ENCODE measurements around the gene NHERF2. TPM values are rescaled to one million over a fixed set of nuclear protein-coding genes. Genes with fewer than 3 reads are reported as not detected.

NHERF2 gene
- total and polyA plus RNA-seq, 12 donors = 94.3 to 640 (median 183) TPM

GRCh38 chr16:2043667-2044451 lies 17.2 kb downstream of the NHERF2 start:
- intact Hi-C loops (cut with DNase I) = no loop called here
- WGBS, 2 donors = 39 to 46% methylated on average over 22 to 26 of the region's 26 CpGs
- peaks cover 42 to 94% (median 81%) of the 10 kb centered on the region in 9 donors for H3K4me1 ChIP-seq

DNA sequence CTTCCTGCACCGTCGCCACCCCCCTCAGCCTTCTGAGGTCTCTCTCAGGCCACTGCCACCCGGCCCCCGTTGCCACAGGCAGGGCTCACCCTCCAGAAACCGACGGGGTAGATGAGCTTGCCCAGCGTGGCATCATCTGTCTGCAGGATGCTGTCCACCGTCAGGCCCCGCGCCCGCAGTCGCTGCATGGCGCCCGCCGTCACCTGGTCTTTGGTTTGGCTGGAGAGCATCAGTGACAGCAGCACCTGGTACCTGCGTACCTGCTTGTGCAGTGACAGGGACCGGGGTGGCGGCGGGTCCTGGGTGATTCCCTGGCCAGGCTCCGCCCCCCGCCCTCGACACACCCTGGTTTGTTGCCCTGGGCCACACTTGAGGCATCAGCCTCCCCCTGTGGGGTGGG lies 17.8 kb downstream of the NHERF2 start:
- ATAC-seq = no peak
- Histone ChIP-seq H3K4me3 (peak overlapping the region in 2 of 10 donors; percentile 15 to 28), H3K27me3 (no peaks in the 10 kb centered on the region), H3K27ac (peak overlapping the region in 8 of 10 donors; percentile 50 to 95 (median 72)), H3K9me3 (no peaks in the 10 kb centered on the region), H3K4me1 (peaks cover 39 to 94% (median 80%) of the 10 kb centered on the region in 9 donors), H3K36me3 (peaks cover 0 to 4% (median 0%) of the 10 kb centered on the region in 9 donors)
- TF ChIP-seq CTCF (IDR thresholded peaks at IDR 0.05) = no peak
- 69 to 84% methylated on average over 20 to 22 of the region's 22 CpGs for WGBS, 2 donors
- intact Hi-C loops (cut with DNase I) = no loop called here
- DNase-seq = no peak

More at GRCh38 chr16:2043667-2044451, 17.2 kb downstream of the NHERF2 start:
- H3K4me3 ChIP-seq = peak overlapping the region in 6 of 10 donors; percentile 9 to 28 (median 17)
- H3K27ac ChIP-seq = peak overlapping the region; percentile 2 to 95 (median 68)
- no peaks in the 10 kb centered on the region for H3K9me3 ChIP-seq
- no peak for TF ChIP-seq CTCF (IDR thresholded peaks at IDR 0.05)
- peaks cover 0 to 8% (median under 1%) of the 10 kb centered on the region in 9 donors for H3K36me3 ChIP-seq
- ATAC-seq (peak in 6 of 8 donors; percentile 0 to 20 (median 8)), DNase-seq (peak; percentile 62 to 66)
- H3K27me3 ChIP-seq = no peaks in the 10 kb centered on the region

GRCh38 chr16:2045965-2046892 lies 19.5 kb downstream of the NHERF2 start:
- intact Hi-C loops (cut with DNase I) = loop anchor here in 1 of 10 donors (2.0 kb wide), 1 partner anchor 23 kb away; no protein-coding TSS in a partner anchor
- Histone ChIP-seq H3K4me1 (peaks cover 25 to 77% (median 63%) of the 10 kb centered on the region in 9 donors), H3K36me3 (peaks cover 0 to 18% (median 9%) of the 10 kb centered on the region in 9 donors), H3K27ac (peak overlapping the region; percentile 64 to 96 (median 84)), H3K27me3 (no peaks in the 10 kb centered on the region), H3K4me3 (peak overlapping the region in 8 of 10 donors; percentile 51 to 97 (median 88)), H3K9me3 (no peaks in the 10 kb centered on the region)
- DNase-seq (no peak), ATAC-seq (no peak)
- WGBS, 2 donors = 85 to 92% methylated on average over 21 of the region's 21 CpGs
- no peak for TF ChIP-seq CTCF (IDR thresholded peaks at IDR 0.05)

GRCh38 chr16:2046893-2047329 lies 20.2 kb downstream of the NHERF2 start:
- Histone ChIP-seq H3K27ac (peak overlapping the region; percentile 64 to 96 (median 84)), H3K4me1 (peaks cover 21 to 70% (median 56%) of the 10 kb centered on the region in 9 donors), H3K36me3 (peaks cover 0 to 25% (median 11%) of the 10 kb centered on the region in 9 donors), H3K4me3 (peak overlapping the region; percentile 51 to 97 (median 88)), H3K9me3 (no peaks in the 10 kb centered on the region), H3K27me3 (no peaks in the 10 kb centered on the region)
- DNase-seq (no peak), ATAC-seq (no peak)
- TF ChIP-seq CTCF (IDR thresholded peaks at IDR 0.05) = no peak
- 18 to 21% methylated on average over 8 of the region's 8 CpGs for WGBS, 2 donors
- intact Hi-C loops (cut with DNase I) = loop anchor here in 2 of 10 donors (1.0 to 2.0 kb wide), 2 partner anchors 24 kb away; no protein-coding TSS in a partner anchor
